K562 (cell line): ENCODE measurements around the gene CTSD. TPM values are rescaled to one million over a fixed set of nuclear protein-coding genes. Genes with fewer than 3 reads are reported as not detected.

Source experiments
- ATAC-seq: fragments of 200-7000 bp; cut with Tn5 transposase; 3 replicates; pipeline ENCODE4 v1.9.1; 2020; ENCODE audit warnings: moderate library complexity
- BruUV-seq: library from RNA; stranded (reverse); fragments of 400-500 nt; replicated peaks from 2 replicates; lab custom pipeline; 2021; lab: Mats Ljungman, UMichigan
- CTCF ChIA-PET: fragments of 300-600 bp; formaldehyde crosslinking; extraction: SDS; loops from one replicate; lab custom pipeline; 2021; ENCODE audit warnings: low intra/inter-chr PET ratio; lab: Yijun Ruan, JAX
- POLR2A ChIA-PET: fragments of 300-600, 350-650 bp; sonication (Branson Sonifier 250); formaldehyde crosslinking; extraction: SDS; loops from one replicate; lab custom pipeline; 2021; ENCODE audit warnings: antibody characterized with exemption, inconsistent platforms; lab: Yijun Ruan, JAX
- DNase-seq, 4 experiments: peaks; one replicate each; pipeline versions ENCODE4 v3.0.0 to v3.0.0-alpha.2; 2011 to 2018; ENCODE audit warnings: low spot score in 3 of 4, mixed read lengths in 3 of 4; ENCODE audit errors: extremely low read depth in 1 of 4
- FAIRE-seq: peaks from 2 replicates; lab custom pipeline; 2011; peaks lifted over from hg19 to GRCh38; lab: Jason Lieb, UNC
- H2AFZ ChIP-seq: 2 replicates; pipeline ENCODE4 v1.6.0; 2011; ENCODE audit warnings: low read depth, low read length, control low read depth, inconsistent platforms
- H3K27ac ChIP-seq: fragments of 200-600 bp; 3 replicates; pipeline ENCODE4 v1.8.0; 2011; ENCODE audit warnings: low read depth, mild to moderate bottlenecking, control low read depth, inconsistent platforms, low read length, moderate library complexity, mixed read lengths; ENCODE audit errors: extremely low read depth
- H3K27me3 ChIP-seq, 2 experiments: fragments of 300-600 bp in 1 of 2; 2 replicates in 1 of 2; 3 replicates in 1 of 2; pipeline versions ENCODE4 v1.6.0 to v1.8.0; 2011; ENCODE audit warnings: inconsistent platforms in 2 of 2, low read length in 2 of 2, mild to moderate bottlenecking in 1 of 2, mixed read lengths in 1 of 2, moderate library complexity in 1 of 2; ENCODE audit not compliant: control insufficient read depth in 2 of 2, insufficient read depth in 2 of 2
- H3K36me3 ChIP-seq: fragments of 300-600 bp; 3 replicates; pipeline ENCODE4 v1.8.0; 2011; ENCODE audit warnings: mild to moderate bottlenecking, low read length, inconsistent platforms; ENCODE audit not compliant: control insufficient read depth, insufficient read depth
- H3K4me1 ChIP-seq, 2 experiments: fragments of 200-600 bp in 1 of 2; replicated peaks in 1 of 2; 2 replicates in 1 of 2; 3 replicates in 1 of 2; pipeline versions ENCODE4 v1.5.1 to v1.8.0; 2011; ENCODE audit warnings: inconsistent platforms in 2 of 2, low read length in 2 of 2, mild to moderate bottlenecking in 1 of 2, mixed read lengths in 1 of 2, moderate library complexity in 1 of 2; ENCODE audit not compliant: control insufficient read depth in 2 of 2, insufficient read depth in 2 of 2
- H3K4me2 ChIP-seq: 2 replicates; pipeline ENCODE4 v1.6.1; 2011; ENCODE audit warnings: low read length, control low read depth, inconsistent platforms, mixed read lengths; ENCODE audit not compliant: insufficient read depth
- H3K4me3 ChIP-seq: fragments of 200-600 bp; sonication (generic), shearing (Covaris generic); 2 replicates; pipeline ENCODE4 v1.5.1; 2016; ENCODE audit warnings: control low read depth, inconsistent platforms
- H3K79me2 ChIP-seq: fragments of 200-600 bp; 3 replicates; pipeline ENCODE4 v1.8.0; 2011; ENCODE audit warnings: low read length, inconsistent platforms; ENCODE audit not compliant: control insufficient read depth, insufficient read depth
- H3K9ac ChIP-seq, 2 experiments: 2 replicates each; pipeline versions ENCODE4 v1.6.0 to v1.6.1; 2011; ENCODE audit warnings: low read depth in 2 of 2, low read length in 2 of 2, control low read depth in 1 of 2, inconsistent platforms in 1 of 2, mild to moderate bottlenecking in 1 of 2, mixed read lengths in 1 of 2; ENCODE audit not compliant: insufficient read depth in 1 of 2
- H3K9me1 ChIP-seq: one replicate; pipeline ENCODE4 v1.6.0; 2011; ENCODE audit warnings: inconsistent platforms, mild to moderate bottlenecking, low read length, moderate library complexity; ENCODE audit not compliant: control insufficient read depth, insufficient read depth
- H3K9me3 ChIP-seq: replicated peaks from 2 replicates; pipeline ENCODE4 v1.5.1; 2011; ENCODE audit warnings: low read depth, low read length, inconsistent platforms; ENCODE audit not compliant: control insufficient read depth, insufficient read depth
- H4K20me1 ChIP-seq: replicated peaks from 2 replicates; pipeline ENCODE4 v1.6.1; 2011; ENCODE audit warnings: low read length, inconsistent platforms, mixed read lengths; ENCODE audit not compliant: control insufficient read depth, insufficient read depth
- HOXB6 ChIP-seq: fragments of 250-450 bp; sonication (Bioruptor Pico); IDR thresholded peaks from 2 replicates; pipeline ENCODE4 v1.5.1; 2022; ENCODE audit warnings: mild to moderate bottlenecking, borderline replicate concordance
- KAT7 ChIP-seq: sonication (generic); formaldehyde crosslinking; IDR thresholded peaks from 2 replicates; pipeline ENCODE4 v1.8.0; 2022; ENCODE audit warnings: missing genetic modification reagents, mild to moderate bottlenecking, borderline replicate concordance
- KDM4B ChIP-seq, 2 experiments: fragments of 450-650 bp in 1 of 2; sonication (generic) in 1 of 2; IDR thresholded peaks; 2 replicates each; pipeline ENCODE4 v1.6.1; 2016 to 2017; ENCODE audit warnings: borderline replicate concordance in 2 of 2, antibody characterized with exemption in 1 of 2, low read depth in 1 of 2, mild to moderate bottlenecking in 1 of 2
- LEF1 ChIP-seq: fragments of 450-650 bp; IDR thresholded peaks from 2 replicates; pipeline ENCODE4 v1.6.1; 2016; ENCODE audit warnings: mild to moderate bottlenecking
- ZBTB7A ChIP-seq: IDR thresholded peaks from 2 replicates; pipeline ENCODE4 v1.6.1; 2011; ENCODE audit warnings: low read depth, mild to moderate bottlenecking, low read length, moderate library complexity, borderline replicate concordance; ENCODE audit not compliant: control insufficient read depth
- ZNF175 ChIP-seq: fragments of 200-800 bp; sonication (Bioruptor generic); IDR thresholded peaks from 2 replicates; pipeline ENCODE4 v1.6.1; 2016; ENCODE audit warnings: low read depth, mild to moderate bottlenecking, missing genetic modification characterization, missing compliant biosample characterization
- WGBS: fragments of 100-300 bp; shearing (Covaris generic); methylation state at CpG from one replicate; pipeline ENCODE4 v1.1.6; 2016; ENCODE audit warnings: low coverage, mixed read lengths; ENCODE audit not compliant: insufficient coverage; ENCODE audit errors: missing lambda C conversion rate; 5-methylcytosine and 5-hydroxymethylcytosine counted together
- in situ Hi-C: fragments of 300-500 bp; cut with MboI; formaldehyde crosslinking; loops from 4 replicates; pipeline ENCODE4 v1.15.0; 2018; ENCODE audit warnings: inconsistent platforms, mixed read lengths
- intact Hi-C: fragments of 100-400 bp; cut with micrococcal nuclease; formaldehyde crosslinking; loops from 2 replicates; pipeline ENCODE4 v1.14.2; 2022
- polyA plus RNA-seq, 8 experiments: library from polyadenylated mRNA; depleted of rRNA in 4 of 8; stranded (reverse) in 5 of 8; unstranded in 3 of 8; fragments of >200 nt; fragmentation: Nextera tagmentation in 2 of 8; fragmentation: Illumina TruSeq in 1 of 8; extraction: Ambion mirVana in 2 of 8; extraction: Trizol in 1 of 8; gene quantifications; 2 replicates each; pipeline versions ENCODE4 v1.2.1 to v1.2.3, GENCODE V29; 2011 to 2014; ENCODE audit warnings: inconsistent platforms in 1 of 8, missing spikeins in 1 of 8
- total RNA-seq, 7 experiments: library from RNA; depleted of rRNA in 6 of 7; stranded (reverse); fragments of >200 nt in 6 of 7; fragmentation: Illumina TruSeq in 2 of 7; extraction: Trizol in 2 of 7; gene quantifications; 2 replicates each; pipeline versions ENCODE4 v1.2.1 to v1.2.3, GENCODE V29; 2011 to 2021; ENCODE audit warnings: low replicate concordance in 1 of 7
- TF ChIP-seq, protein P1 (sequence below): IDR thresholded peaks from 2 replicates; pipeline ENCODE4 v1.6.1; 2011; ENCODE audit not compliant: insufficient read length; ENCODE audit errors: extremely low read depth

CTSD gene
- total and polyA plus RNA-seq, 9 of the 15 experiments (the other 6 are each of a cell fraction or from before 2014, with no cell fraction given), result 1.0 to 112 (median 40.9) TPM

DNA sequence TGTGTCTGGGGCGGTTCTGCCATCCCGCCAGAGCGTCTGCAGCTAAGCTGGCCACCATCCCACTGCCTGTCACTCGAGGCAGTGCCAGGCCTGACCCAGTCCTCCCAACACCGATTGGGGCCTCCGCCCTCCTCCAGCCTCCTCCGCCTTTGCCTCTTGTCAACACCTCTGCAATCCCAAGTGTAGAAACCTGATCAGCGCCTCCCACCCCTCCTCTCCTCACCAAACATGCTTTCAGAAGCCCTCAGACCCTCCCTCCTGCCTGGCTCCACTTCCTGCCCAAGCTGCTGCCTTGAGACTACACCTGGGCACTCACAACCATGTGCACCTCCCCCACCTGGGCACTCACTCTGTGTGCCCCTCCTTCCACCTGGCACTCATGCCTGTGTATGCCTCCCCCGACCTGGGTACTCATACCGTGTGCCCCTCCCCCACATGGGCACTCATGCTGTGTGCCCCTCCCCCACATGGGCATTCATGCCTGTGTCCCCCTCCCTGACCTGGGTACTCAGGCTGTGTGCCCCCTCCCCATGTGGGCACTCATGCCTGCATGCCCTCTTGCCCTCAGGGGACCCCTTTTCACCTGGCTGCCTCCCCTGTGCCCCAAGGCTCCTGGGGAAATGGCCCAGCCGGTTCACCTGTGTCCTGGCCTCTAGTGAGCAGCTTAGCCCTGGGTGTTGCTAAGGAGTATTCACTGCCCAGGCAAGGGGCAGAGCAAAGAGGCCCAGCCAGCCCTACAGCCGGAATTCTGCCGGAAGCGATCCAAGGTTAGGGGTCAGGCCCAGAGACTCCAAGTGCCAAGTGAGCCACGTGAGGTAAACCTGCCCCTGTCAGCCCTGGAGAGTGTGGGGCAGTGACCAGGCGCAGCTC is 7.8 kb downstream of the CTSD start:
- no peak overlapping the region for H2AFZ ChIP-seq
- FAIRE-seq (no peak), DNase-seq (no peak), ATAC-seq (no peak)
- H4K20me1 ChIP-seq, result no peaks in the 10 kb centered on the region; the same call in 1 of the 2 replicates
- no TSS peak for BruUV-seq
- no peak overlapping the region for H3K27ac ChIP-seq
- H3K36me3 ChIP-seq, result peaks cover 22% of the 10 kb centered on the region; the same call in 1 of the 3 replicates
- no peaks in the 10 kb centered on the region for H3K27me3 ChIP-seq
- no peaks in the 10 kb centered on the region; the same call in 2 of the 3 replicates for H3K79me2 ChIP-seq
- in situ Hi-C loops, result no loop called here
- CTCF ChIA-PET, result interaction anchor here (0.6 kb wide), 1 partner anchor 14 kb away, joined by 3 read pairs; no protein-coding TSS in a partner anchor
- H3K4me3 ChIP-seq, result no peak overlapping the region
- TF ChIP-seq KAT7, result no peak
- no peak for TF ChIP-seq ZBTB7A
- POLR2A ChIA-PET, result interaction anchor here (0.6 kb wide), 1 partner anchor 28 kb away, joined by 4 read pairs; no protein-coding TSS in a partner anchor
- WGBS, result 85% methylated on average over 11 of the region's 16 CpGs
- no peaks in the 10 kb centered on the region for H3K9me3 ChIP-seq
- H3K9me1 ChIP-seq, result no peaks in the 10 kb centered on the region
- peaks cover 9 to 69% of the 10 kb centered on the region in 2 experiments; a peak in 4 of 5 replicates for H3K4me1 ChIP-seq
- intact Hi-C loops, result no loop called here
- no peak overlapping the region for H3K4me2 ChIP-seq
- no peak overlapping the region for H3K9ac ChIP-seq

GRCh38 chr11:1755344-1755691 is 8.4 kb downstream of the CTSD start:
- H3K9me1 ChIP-seq, result no peaks in the 10 kb centered on the region
- POLR2A ChIA-PET, result no interaction called here
- H3K36me3 ChIP-seq, result peaks cover 17% of the 10 kb centered on the region; the same call in 1 of the 3 replicates
- in situ Hi-C loops, result no loop called here
- H3K79me2 ChIP-seq, result no peaks in the 10 kb centered on the region
- no peak for FAIRE-seq
- intact Hi-C loops, result no loop called here
- TF ChIP-seq ZNF175 (CRISPR knock-in tag) (no peak), KDM4B (IDR thresholded peaks at IDR 0.05; ENCODE audit: borderline replicate concordance in 2 of 2, low read depth in 1 of 2) (no peak), HOXB6 (CRISPR knock-in tag) (no peak), LEF1 (no peak)
- TF ChIP-seq, protein P1, sequence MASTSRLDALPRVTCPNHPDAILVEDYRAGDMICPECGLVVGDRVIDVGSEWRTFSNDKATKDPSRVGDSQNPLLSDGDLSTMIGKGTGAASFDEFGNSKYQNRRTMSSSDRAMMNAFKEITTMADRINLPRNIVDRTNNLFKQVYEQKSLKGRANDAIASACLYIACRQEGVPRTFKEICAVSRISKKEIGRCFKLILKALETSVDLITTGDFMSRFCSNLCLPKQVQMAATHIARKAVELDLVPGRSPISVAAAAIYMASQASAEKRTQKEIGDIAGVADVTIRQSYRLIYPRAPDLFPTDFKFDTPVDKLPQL, result no peak
- 80% methylated on average over 7 of the region's 9 CpGs for WGBS
- H4K20me1 ChIP-seq, result no peaks in the 10 kb centered on the region; the same call in 1 of the 2 replicates
- BruUV-seq, result no TSS peak
- no peak for ATAC-seq
- H3K27ac ChIP-seq, result no peak overlapping the region
- H3K4me2 ChIP-seq, result no peak overlapping the region
- H3K9ac ChIP-seq, result no peak overlapping the region
- no peak overlapping the region for H2AFZ ChIP-seq
- H3K27me3 ChIP-seq, result no peaks in the 10 kb centered on the region
- no peak for DNase-seq
- H3K9me3 ChIP-seq, result no peaks in the 10 kb centered on the region
- CTCF ChIA-PET, result no interaction called here
- peaks cover 3 to 67% of the 10 kb centered on the region in 2 experiments; a peak in 4 of 5 replicates for H3K4me1 ChIP-seq
- H3K4me3 ChIP-seq, result no peak overlapping the region
